ENCODE results near the gene DNAJC6. TPM values are rescaled to one million over a fixed set of nuclear protein-coding genes. Genes with fewer than 3 reads are reported as not detected.

DNAJC6 gene
- total RNA-seq, 1 donor from 2014 or later: 13.0 TPM

DNA sequence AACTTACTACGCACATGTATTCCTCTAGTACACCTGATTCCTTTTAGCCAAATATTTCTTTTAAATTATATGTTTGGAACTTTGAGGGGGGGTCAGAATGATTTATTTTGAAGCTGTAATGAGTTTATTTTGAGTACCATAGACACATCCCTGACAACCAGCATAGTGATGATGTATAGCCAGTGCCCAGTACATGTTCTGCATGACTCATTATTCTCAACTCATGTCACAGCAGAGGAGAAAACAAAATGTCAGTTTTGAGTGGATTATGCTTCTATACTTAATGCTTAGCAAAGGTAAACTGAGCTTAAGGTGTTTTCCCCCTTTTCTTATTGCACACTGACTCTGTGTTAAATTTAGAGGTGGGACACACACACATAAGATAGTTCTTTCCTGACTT lies 88.7 kb downstream of the DNAJC6 start:
- intact Hi-C loops (cut with micrococcal nuclease): loop anchor here (5.0 to 10.0 kb wide), 3 partner anchors 186 to 937 kb away; no protein-coding TSS in a partner anchor

DNA sequence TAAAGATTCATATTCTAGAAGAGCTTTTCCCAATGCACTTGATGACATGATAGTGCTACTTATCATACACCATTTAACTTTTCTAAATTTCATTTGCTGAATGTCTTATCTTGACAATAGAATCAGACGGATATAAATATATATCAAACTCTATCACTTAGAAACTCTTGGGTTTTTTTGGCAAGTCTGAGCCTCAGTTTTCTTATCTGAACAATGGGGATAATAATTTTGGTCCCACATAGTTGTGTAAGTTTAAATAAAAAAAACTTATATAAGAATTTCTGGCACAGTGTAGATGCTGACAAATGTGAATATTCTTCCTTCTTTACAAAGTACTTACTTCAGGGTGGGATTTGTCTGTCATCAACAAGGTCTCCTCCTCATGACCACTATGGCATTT lies 89.7 kb downstream of the DNAJC6 start:
- intact Hi-C loops (cut with micrococcal nuclease): loop anchor here (5.0 to 10.0 kb wide), 3 partner anchors 187 to 936 kb away; no protein-coding TSS in a partner anchor

DNA sequence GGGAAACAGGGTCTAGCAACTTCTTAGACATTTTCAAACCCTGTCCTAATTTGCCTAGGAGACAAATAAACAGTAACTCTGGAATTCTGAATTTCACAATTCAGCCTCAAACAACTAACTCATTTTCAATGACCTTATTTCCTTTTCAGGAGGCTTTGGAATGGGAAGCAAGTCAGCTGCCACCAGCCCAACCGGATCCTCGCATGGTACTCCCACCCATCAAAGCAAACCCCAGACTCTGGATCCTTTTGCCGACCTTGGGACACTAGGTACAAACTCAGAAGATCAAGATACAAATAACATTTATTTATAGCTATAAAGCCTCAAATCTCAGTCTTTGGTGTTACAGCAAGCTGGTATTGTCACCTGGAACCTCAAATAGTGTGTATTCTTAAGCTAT lies 92.3 kb downstream of the DNAJC6 start:
- intact Hi-C loops (cut with micrococcal nuclease): no loop called here

DNA sequence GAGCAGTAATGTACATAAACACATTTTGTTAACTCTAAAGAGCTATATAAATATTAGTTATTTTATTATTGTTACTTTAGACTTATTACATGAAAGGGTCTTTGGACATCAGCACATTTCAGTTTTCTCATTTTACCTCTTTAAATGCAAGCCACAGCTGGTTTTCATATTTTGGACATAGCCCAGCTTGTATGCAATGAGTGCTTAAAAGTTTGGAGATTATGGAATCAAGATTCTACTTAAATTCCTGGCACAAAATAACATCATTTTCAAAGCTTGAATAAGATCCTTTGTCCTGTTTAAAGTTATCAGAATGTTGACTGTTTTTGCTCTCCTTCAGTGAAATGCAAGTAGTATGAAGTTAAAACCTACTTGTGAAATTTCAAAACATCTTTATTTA lies 95.6 kb downstream of the DNAJC6 start:
- intact Hi-C loops (cut with micrococcal nuclease): no loop called here

DNA sequence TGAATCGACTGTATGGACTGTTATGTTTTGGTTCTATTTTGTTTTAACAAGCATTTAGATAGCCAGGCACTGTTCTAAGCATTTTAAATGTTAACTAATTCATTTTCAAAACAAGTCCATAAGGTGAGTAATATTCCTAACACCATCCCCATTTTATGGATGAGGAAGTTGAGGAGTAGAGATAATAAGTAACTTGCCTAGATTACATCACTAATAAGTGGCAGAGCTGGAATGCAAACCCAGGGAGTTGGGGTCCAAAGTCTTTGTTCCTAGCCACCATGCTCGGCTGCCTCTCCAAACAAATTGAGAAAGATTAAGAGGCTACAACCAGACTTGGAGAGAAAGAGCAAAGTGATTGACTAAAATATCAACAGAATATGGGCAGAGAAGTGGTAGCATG lies 98.5 kb downstream of the DNAJC6 start:
- intact Hi-C loops (cut with micrococcal nuclease): no loop called here

DNA sequence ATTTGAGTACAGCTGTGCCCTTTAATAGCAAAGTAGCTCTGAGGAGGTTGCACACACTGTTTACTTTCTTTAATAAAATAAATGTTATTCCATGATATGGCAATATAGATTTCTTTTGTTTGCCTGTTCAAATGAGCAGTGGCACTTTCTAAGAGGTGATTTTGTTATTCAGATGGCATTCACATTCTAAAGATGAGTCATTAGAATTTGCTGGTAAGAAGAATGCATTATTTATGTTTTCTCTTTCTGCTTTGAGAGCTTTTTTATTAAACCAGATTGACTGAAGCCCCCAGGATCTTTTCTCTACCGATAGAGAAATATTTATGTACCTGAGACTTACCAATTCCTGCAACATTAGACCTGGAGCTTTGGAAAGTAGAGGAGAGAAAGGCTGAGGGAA lies 100.0 kb downstream of the DNAJC6 start:
- intact Hi-C loops (cut with micrococcal nuclease): no loop called here

DNA sequence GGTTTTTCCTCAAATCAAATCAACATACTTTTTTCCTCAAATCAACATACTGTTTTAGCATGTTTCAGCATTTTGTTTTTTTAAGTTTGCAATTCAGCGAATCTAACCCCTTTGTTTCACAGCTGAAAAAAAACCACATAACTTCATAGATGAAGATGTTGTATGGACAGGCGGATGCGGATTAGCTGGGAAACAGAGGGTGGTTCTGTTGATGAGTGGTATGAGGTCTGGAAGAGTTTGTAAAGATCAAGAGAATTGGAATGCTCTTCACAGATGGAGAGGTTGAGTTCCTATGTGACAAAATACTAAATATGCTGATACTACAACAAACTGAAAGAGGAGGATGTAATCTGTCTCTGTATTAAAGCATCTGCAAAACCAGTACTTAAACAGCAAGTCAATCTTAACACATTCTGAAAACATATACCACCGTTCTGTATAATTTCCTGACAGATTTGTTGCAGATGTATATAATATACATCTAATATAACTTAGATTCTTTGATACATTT lies 100.5 kb downstream of the DNAJC6 start:
- intact Hi-C loops (cut with micrococcal nuclease): no loop called here

DNA sequence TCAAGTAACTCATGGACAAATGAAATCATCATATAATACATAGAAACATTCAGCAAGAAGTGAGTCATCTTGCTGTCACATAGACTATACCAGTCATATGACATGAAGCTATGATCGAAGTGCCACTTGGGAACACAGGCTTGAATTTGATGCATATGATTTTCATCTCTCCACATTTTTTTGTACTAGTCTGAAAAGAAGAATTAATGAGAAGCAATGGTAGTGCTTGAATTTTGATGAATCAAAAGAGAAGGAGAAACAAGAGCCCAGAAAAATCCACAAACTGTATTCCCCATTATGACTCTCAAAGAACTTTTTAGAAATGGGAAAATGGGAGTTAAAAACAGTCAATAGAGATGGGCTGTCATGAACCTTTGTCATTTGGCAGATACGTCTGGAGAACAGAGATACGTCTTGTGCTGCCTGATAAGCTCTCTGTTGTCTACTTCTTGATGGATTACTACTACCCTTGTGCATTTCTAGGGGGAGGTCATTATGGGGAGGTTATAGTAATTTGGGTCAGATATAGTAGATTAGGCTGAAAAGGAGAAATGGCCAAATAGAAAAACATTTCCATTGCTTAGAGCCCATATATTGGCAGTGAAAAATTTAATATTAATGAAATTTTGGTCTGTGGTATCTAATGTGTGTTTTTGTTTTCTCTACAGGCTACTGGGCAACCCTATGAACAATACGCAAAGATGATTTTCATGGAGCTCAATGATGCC lies 103.1 kb downstream of the DNAJC6 start:
- intact Hi-C loops (cut with micrococcal nuclease): no loop called here

DNA sequence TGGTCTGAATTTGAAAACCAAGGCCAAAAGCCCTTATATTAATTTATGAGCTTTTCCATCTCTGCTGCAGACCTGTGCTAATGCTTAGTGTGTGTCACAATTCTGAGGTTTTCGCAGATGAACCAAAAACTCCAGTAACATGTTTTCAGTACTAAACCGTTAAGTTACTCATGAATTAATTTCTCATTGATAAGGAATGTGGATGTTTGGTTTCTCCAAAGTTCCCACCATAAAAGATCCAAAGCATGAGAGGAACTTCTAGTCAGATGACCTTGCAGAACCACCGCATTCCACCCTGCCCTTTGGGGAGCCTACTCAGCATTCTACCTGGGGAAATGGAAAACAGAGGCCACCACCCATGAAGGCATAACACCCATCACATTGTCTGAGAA lies 103.6 kb downstream of the DNAJC6 start:
- intact Hi-C loops (cut with micrococcal nuclease): no loop called here

DNA sequence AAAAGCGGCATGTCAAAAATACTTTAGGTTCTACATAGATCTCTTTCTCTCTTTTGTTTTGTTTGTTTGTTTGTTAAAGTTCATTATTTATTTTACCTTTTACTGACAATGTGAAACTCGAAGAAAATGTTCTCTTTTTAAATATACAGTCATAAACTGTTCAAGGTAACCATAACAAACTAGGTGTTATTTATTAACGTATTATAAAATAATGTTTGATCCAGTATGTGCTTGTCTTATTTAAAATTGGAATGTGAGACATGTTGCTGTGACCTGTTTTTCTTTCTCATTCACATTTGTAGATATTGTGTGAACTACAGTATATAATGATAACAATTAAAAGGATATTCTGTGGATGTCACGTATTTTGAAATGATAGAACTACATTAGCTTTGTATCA lies 105.2 kb downstream of the DNAJC6 start:
- intact Hi-C loops (cut with micrococcal nuclease): no loop called here

DNA sequence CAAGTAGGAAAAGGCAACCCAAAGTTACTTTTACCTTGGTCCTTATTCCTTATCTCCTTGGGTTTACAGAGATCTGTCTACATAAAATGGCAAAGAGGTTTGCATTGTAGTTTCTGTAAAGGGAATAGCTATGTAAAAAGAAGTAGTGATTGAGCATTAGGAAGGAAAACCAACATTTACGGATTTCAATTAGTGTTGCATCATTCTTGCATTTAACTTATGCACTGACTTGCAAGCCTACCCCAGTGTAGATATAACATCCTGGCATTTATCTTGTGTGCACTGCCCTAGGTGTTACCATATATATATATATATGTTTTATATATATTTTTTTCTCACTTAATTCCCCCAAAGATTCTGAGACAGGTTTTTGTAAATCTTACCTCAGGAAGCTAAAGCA lies 107.4 kb downstream of the DNAJC6 start:
- intact Hi-C loops (cut with micrococcal nuclease): no loop called here

DNA sequence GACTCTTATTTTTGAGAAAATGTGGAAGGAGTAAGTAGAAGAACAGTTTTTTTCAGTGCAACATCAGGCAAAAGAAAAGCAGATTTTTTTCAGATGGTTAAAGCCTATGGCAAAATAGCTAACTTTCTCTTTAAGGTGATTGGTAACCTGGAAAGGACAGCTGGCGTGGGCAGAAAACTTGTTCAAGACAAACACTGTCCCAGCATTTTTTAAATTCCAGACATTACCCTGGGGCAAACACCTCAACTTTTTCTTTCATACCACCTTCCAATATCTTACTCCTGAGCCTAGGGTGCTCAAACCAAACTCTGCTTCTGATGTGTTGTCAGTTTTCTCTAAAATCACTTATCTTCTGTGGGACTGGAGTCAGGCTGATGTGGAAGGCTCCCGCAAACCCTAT lies 108.4 kb downstream of the DNAJC6 start:
- intact Hi-C loops (cut with micrococcal nuclease): no loop called here

DNA sequence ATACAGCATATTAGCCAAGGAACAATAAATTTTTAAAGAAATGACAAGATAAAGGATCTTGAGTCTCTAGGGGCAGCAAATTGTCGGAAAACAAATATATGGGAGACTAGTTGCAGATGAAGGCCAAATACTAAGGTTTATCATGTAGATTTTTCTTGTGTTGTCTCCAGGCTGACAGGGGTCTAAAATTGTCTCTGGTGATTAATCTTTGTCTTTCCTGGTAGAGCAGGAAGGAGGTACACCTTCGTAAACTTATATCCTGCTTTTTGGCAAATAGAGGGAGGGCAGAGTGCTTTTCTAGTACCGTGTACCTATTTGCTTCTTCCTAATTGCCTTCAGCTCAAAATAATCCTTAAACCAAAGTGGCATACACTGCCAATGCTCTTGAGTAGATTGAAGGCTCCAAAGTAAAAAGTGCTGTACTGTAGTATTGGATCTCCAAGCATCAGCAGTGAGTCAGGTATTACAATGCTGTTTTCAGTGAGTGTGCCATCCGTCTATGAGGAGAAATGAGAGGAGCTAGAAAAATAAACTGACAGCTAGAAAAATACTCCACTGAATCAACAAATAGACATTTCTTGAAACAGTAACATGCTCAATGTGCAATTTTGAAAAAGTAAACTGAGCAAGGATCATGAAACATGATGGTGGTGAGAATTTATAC lies 109.3 kb downstream of the DNAJC6 start:
- intact Hi-C loops (cut with micrococcal nuclease): no loop called here

DNA sequence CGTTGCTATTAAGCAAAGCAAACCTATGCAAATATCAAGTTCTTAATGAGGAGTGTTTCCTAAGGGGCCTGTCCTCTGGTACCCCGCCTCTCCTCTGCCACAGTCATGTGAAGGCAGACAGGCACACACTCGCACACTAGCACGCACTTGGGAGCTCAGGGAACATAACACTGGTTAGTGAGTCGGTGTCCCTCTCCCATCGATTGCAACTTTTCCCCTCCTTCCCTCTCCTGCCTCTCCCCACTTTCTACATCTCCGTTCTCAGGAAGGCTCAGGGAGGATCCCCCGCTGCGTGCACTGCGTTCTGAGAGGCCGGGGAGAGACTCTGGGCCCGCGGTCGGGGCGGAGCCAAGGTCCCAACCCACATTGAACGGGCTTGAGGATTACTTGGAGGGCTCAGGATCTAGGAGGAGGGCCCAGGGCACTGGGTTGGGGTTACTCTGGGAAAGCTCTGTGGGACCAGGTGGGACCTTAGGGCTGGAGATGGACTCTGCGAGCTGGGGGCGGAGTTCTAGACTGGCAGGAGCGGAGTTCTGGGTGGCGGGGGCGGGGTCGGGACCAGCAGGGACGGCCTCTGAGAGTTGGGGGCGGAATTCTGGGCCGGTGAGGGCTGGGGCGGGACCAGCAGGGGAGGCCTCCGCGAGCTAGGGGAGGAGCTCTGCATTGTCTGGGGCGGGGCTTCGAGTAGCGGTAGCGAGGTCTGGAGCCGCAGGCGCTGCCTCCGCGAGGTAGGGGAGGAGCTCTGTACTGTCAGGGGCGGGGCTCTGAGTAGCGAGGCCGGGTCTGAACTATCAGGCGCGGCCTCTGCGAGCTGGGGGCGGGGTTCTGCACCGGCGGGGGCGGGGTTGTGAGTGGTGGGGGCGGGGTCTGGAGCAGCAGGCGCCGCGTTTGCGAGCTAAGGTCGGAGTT lies 110.6 kb downstream of the DNAJC6 start:
- intact Hi-C loops (cut with micrococcal nuclease): loop anchor here (1.0 to 10.0 kb wide), 20 partner anchors 27 to 2005 kb away; partner anchors contain the start of genes DNAI4, DNAJC6, JAK1 and MIER1

DNA sequence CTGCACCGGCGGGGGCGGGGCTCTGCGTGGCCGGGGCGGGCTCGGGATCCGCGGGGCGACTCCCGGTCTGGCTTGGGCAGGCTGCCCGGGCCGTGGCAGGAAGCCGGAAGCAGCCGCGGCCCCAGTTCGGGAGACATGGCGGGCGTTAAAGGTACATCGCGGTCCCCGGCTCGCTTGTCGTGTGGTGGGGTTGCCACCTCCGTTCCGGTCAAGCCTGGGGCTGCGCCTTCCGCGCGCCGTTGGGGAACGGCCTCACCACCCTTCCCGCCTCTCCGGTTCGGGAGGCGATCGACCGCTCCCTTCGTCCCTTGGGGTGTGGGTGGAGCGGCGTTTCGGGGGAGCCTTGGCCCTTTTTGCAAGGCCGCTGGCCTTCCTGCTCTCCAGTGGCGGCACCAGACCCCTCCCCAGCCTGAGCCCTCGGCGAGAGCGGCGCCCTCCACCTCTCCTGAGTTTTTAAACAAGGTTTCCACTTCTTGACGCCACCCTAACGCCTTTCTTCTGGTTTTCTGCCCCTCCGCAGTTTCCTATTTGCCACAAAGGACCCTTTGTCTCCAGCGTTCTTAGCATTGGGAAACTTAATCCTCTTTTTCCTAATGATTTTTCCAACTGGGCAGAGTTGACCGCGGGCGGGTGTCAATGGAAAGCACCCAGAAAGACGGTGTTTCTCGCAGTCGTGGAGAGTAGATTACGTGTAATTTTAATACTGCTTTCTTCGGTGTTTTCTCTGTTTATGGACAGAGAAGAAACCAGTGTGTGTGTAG lies 111.4 kb downstream of the DNAJC6 start, which contains the start of the genes LEPR and LEPROT:
Gene LEPR (plus strand): TSS at position 79 of the 761 bp plus-strand sequence. CDS start 144,898 bp downstream, outside the sequence.
Gene LEPROT (plus strand): TSS at position 79 of the 761 bp plus-strand sequence. CDS start 57 bp downstream, at position 136.
- intact Hi-C loops (cut with micrococcal nuclease): loop anchor here (1.0 to 10.0 kb wide), 21 partner anchors 11 to 2004 kb away; partner anchors contain the start of genes DNAI4, DNAJC6, JAK1 and MIER1

DNA sequence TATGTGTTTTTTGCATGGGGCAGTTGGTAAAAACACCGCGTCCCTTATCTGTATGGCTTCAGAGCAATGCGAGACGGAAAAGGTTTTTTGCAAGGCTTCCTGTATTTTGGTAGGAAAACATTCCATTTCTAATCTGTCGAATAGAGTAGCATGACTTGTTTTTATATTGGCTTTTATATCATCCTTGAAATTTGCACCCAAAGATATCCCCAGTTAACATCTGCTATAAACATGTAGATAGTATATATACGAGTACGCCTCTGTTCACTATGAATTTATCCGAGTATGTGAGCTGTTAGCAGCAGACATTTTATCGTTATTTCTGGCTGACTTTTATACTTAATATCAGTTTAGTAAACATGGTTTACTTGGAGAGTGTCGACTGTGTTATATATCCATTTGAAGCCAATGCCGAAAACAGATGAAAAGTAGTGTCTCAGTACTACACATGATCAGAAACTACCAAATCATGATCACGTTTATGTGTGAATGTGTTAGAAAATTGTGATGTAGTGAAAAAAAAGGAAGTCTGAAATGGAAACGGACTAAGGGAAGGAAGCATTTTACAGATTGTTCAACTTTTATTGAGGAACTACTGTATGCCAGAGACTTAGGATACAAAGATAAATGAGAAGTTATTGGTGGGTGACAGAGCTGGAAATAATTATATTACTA lies 112.1 kb downstream of the DNAJC6 start:
- intact Hi-C loops (cut with micrococcal nuclease): loop anchor here (1.0 to 10.0 kb wide), 13 partner anchors 10 to 2003 kb away; partner anchors contain the start of genes DNAI4, MIER1, PGM1 and SLC35D1

DNA sequence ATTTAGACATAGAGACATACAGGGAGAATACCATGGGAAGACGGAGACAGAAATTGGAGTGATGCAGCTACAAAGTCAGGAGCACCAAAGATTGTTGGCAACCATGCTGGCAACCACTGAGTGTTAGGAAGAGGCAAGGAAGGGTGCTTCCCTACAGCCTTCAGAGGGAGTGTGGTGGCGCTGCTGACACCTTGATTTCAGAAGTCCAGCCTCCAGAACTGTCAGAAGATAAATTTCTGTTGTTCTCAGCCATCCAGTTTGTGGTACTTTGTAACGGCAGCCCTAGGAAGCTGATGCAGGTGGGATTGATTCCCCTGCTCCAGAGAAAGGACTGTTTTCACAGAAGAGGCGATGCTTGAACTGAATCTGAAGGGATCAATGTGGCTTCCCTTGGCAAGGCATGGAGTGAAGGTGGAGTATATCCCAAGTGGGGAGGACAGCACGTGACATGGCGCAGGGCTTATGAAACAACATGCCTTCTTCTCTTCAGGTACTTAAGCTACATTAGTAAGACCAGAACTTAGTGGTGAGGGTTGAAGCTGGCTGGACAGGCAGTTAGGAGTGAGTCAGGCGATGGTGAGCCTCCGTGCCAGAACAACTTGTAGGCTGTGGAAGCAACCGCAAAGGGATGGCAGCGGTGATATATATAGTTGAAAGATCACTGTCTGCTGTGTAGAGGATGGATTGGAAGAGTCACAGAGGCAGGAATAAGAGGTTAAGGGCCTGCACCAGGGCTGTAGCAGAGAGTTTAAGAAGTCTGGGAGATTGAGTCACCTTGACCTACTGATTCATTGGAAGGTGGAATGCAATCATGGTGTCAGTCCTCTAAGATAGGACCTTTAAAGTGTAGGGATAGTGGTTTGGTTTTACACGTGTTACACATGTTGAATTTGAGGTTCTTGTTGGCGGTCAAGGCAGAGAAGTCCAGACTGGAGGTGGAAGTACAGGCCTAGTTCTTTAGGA lies 113.2 kb downstream of the DNAJC6 start:
- intact Hi-C loops (cut with micrococcal nuclease): loop anchor here (5.0 to 10.0 kb wide), 5 partner anchors 532 to 2002 kb away; partner anchors contain the start of gene SLC35D1

DNA sequence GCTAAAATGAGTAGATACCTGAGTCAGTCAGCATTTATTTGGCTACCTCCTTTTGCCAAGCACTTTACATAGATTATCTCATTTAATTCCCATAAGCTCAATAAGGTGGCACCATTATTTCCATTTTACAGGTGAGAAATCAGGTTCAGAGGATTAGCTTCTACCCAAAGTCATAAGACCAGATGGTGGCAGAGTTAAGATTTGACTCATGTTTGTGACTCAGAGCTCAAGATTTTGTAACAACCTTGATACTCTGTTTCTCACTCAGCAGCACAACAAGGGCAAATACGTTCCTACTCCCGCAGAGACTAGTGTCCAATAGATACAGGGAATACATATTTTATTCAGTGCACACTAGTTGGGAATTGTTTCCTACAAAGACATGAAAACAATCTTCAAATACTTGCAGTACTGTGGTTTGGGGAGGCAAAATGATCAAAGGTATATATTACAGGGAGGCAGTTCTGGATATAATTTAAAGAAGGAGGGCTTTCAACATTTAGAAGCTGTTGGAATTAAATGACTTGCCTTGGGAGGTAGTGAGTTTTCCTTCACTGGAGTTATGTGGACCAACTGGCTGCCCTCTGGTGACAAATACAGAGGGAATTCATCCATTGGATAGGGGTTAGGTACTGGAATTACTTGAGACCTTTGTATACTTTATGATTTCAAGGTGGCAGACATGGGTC lies 114.7 kb downstream of the DNAJC6 start:
- intact Hi-C loops (cut with micrococcal nuclease): loop anchor here (5.0 to 10.0 kb wide), 5 partner anchors 531 to 2001 kb away; partner anchors contain the start of gene SLC35D1

Measured in T-helper 1 cell treated with Interleukin-12 subunit alpha and Interleukin-12 subunit beta and Interleukin-4 antibody, amounts not matched to agents 30 ng/mL and 1 ng/mL, for 36 hours (primary cell).